ES-I3 (cell line): Measurements from ENCODE around the gene TBC1D22B.

Source experiments
- H3K36me3 ChIP-seq: 2 replicates; pipeline ENCODE4 v1.6.1; 2013; ENCODE audit warnings: mild to moderate bottlenecking, low read length, control low read depth, moderate library complexity; ENCODE audit not compliant: insufficient read depth
- H3K4me1 ChIP-seq: 2 replicates; pipeline ENCODE4 v1.6.1; 2013; ENCODE audit warnings: mild to moderate bottlenecking, control low read depth, low read length; ENCODE audit not compliant: insufficient read depth
- H3K9ac ChIP-seq: 2 replicates; pipeline ENCODE4 v1.6.1; 2013; ENCODE audit warnings: low read depth, mild to moderate bottlenecking, low read length, moderate library complexity
- H3K9me3 ChIP-seq: 2 replicates; pipeline ENCODE4 v1.6.1; 2013; ENCODE audit warnings: mild to moderate bottlenecking, low read length, moderate library complexity; ENCODE audit not compliant: control insufficient read depth, insufficient read depth

Gene TBC1D22B

DNA sequence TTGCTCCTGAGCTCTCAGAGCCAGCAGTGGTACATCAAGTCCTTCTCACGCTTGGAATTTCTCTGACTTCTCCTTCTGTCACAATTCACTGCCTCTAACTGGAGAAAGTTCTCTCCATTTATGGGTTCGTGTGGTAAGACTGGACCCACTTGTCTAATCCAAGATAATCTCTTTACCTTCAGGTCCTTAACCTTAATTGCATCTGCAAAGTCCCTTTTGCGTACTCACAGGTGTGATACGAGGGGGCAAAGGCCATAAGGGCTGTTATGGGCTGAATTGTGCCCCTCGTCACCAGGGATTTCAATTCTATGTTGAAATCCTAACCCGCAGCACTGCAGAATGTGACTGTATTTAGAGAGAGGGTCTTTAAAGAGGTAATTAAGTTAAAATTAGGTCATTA is 27.5 kb upstream of the TBC1D22B start:
- H3K36me3 ChIP-seq: no peaks in the 10 kb centered on the region
- no peak overlapping the region for H3K9ac ChIP-seq
- H3K9me3 ChIP-seq: no peaks in the 10 kb centered on the region
- no peaks in the 10 kb centered on the region for H3K4me1 ChIP-seq

DNA sequence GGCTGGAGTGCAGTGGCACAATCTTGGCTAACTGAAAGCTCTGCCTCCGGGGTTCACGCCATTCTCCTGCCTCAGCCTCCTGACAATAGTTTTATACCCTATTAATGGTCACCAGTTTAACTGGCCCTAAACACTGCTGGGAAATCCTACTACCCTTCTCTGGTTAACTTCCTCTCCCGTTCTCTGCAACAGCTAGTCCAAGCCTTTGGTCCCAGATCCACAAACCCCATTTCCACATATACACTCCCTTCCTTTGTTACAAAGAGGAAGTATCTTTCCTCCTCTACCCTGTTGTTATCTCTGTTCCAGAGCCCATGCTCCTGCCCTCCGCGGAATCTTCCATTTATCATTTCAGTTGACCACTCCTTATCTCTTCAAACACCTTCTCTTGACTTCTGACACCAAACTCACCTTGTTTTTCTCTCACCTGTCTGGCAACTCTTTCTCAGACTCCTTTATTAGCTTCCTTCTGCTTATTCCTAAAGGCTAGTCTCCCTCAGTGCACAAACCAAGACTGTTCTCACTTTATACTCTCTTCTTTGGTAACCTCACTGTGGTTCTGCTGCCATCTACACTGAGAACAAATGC is 25.0 kb upstream of the TBC1D22B start:
- Histone ChIP-seq H3K4me1 (peaks cover 14% of the 10 kb centered on the region), H3K9ac (no peak overlapping the region), H3K36me3 (no peaks in the 10 kb centered on the region), H3K9me3 (no peaks in the 10 kb centered on the region)

DNA sequence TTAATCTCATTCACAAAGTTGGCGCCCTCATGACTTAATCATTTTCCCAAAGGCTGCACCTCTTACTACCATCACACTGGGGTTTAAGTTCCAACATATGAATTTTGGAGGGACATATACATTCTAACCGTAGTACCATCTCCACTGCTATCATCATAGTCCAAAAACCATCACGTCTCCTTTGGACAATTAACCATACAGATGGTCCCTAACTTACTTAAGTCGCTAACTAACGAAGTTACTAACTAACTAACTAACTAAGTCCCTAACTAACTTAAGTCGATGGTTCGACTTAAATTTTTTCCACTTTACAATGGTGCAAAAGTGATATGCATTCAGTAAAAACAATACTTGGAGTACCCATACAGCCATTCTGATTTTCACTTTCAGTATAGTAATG is 24.0 kb upstream of the TBC1D22B start:
- peaks cover 16% of the 10 kb centered on the region for H3K4me1 ChIP-seq
- H3K9me3 ChIP-seq: no peaks in the 10 kb centered on the region
- no peak overlapping the region for H3K9ac ChIP-seq
- H3K36me3 ChIP-seq: no peaks in the 10 kb centered on the region

DNA sequence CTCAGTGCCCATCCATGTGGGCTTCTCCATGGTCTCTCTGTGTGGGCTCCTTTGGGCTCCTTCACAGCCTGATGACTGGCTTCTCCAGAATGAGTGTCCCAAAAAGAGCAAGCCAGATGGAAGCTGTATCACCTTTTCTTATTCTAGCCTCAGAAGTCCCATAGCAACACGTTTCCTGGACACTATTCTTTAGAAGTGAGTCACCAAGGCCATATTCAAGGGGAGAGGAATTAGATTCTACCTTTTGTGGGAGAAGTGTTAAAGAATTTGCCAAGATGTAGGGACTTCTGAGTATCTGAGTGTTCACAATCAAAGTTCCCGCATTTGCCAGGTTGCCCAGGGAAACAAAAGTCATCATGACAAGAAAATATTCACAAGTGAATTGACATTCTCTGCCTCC is 20.7 kb upstream of the TBC1D22B start:
- Histone ChIP-seq H3K9me3 (no peaks in the 10 kb centered on the region), H3K9ac (no peak overlapping the region), H3K4me1 (peaks cover 18% of the 10 kb centered on the region), H3K36me3 (no peaks in the 10 kb centered on the region)

DNA sequence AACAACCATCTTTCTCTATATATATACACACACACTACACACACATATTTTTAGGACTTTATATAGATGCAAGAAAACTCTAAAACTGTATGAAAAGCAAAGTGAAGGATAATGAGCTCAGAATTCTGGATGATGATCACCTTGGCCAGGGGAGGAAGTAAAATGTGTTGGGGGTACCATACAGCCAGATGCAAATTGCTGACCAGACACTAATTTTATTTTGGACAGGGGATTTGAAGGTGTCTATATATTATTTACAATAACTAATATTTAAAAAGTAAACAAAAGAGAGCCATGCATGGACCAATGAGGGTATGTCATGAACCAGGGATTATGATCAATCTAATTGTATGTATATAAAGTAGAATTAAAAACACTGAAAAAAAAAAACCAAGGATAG is 19.8 kb upstream of the TBC1D22B start:
- Histone ChIP-seq H3K4me1 (peaks cover 26% of the 10 kb centered on the region), H3K9me3 (no peaks in the 10 kb centered on the region), H3K36me3 (no peaks in the 10 kb centered on the region), H3K9ac (no peak overlapping the region)

DNA sequence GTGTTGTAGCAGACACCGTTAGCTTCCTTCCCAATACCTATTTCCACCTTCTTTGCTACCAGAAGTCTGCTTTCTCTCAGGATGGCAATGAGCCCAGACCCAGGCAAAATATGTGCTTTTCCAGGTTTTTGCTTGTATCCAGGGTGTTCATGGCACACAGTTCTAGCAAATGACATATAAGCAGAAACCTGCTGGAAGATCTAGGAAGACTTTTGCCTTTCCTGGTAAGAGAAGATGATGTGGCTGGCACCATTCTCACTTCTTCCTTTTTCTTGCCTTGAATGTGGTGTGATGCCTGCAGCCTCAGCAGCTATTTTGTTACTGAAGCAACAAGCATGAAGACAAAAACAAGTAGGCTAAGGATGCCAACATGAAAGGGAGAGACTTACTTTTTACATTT is 19.2 kb upstream of the TBC1D22B start:
- Histone ChIP-seq H3K4me1 (peaks cover 27% of the 10 kb centered on the region), H3K36me3 (no peaks in the 10 kb centered on the region), H3K9ac (no peak overlapping the region), H3K9me3 (no peaks in the 10 kb centered on the region)

DNA sequence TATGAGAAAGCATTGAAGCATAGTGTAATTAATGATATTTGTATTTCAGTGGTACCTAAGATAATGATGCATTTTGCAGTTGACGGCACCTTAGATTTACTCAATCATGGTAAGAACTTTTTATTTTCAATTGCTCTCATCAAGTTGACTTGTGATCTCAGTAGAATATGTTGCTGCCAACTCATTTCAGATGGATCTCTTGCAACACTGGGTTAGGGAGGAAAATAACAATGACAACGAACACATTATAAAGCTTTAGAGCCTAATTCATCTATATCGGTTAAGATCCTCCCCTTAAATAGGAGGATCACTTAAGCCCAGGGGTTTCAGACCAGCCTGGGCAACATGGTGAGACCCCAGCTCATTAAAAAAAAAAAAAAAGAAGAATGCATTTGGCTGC is 18.0 kb upstream of the TBC1D22B start:
- Histone ChIP-seq H3K36me3 (no peaks in the 10 kb centered on the region), H3K4me1 (peaks cover 27% of the 10 kb centered on the region), H3K9me3 (no peaks in the 10 kb centered on the region), H3K9ac (no peak overlapping the region)

DNA sequence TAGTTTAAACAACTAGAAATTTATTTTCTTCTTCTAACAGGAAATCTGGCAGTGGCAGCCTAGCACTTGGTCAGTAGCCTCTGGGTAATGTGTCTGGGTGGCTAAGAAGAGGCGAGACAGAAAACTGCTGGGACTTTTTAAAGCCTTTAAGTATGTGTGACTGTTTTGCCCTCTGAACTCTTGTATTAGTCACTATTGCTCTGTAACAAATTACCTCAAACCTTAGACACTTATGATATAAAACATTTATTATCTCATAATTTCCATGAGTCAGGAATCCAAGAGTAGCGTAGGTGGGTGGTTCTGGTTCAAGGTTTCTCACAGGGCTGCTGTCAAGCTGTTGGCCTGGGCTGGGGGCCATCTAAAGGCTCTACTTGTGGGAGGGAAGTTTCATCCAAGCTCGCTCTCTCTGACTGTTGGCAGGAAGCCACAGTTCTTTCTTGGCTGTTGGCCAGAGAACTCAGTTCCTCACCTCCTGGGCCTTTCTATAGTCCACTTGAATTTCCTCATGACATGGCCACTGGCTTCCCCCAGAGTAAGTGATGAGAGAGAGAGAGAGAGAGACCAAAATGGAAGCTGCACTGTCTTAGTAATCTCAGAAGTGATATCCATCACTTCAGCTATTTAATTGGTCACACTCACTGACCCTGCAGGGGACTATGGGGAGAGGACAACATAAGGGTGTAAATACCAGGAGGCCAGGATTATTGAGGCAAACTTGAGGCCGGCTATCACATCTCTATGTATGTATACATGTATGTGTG is 17.4 kb upstream of the TBC1D22B start:
- H3K9me3 ChIP-seq: no peaks in the 10 kb centered on the region
- H3K4me1 ChIP-seq: peaks cover 27% of the 10 kb centered on the region
- H3K9ac ChIP-seq: no peak overlapping the region

DNA sequence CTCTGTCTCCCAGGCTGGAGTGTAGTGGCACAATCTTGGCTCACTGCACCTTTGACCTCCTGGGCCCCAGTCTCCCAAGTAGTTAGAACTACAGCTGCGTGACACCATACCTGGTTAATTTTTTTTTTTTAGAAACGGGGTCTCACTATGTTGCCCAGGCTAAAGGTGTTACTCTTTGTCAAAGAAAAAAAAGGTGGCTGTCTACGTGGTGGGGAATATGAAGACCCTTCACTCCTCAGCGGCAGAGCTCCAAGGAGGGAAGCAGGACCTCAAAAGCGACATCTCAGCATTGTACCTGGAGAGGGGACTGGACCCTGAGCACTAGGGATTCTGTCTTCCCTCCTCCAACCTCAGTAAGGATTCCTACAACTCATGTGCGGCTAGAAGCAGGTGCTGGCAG is 16.4 kb upstream of the TBC1D22B start:
- Histone ChIP-seq H3K36me3 (no peaks in the 10 kb centered on the region), H3K9me3 (no peaks in the 10 kb centered on the region), H3K4me1 (peaks cover 27% of the 10 kb centered on the region), H3K9ac (no peak overlapping the region)

More for the DNA sequence above, 17.4 kb upstream of the TBC1D22B start:
- H3K36me3 ChIP-seq: no peaks in the 10 kb centered on the region

DNA sequence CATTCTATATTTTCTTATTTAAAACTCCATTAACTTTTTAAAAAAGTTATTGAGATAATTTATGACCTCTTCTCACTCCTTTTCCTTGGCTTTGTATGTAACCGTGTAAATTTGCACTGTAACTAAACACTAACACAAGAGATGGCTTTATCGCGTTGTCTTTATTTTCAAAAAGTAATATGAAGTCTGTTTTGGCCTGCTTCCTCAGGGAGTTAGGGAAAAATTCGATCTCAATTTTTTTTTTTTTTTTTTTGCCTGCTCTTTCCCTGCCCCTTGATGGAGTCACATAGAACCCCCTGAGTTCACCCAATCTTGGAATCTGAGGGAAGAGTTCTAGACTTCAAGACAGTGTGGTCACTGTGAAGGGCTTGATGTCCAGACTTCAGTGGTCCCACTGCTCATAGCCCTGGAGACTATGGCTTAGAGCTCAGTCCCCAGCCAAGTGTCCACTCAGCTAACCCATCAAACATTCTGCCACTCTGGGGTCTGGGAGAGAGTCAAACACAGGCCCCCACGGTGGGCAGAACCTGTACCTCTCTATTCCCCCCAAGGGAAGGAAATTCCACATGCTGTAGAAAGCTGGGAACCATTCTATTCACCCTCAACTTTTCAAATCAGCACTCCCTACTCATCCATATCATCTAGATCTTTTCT is 15.7 kb upstream of the TBC1D22B start:
- Histone ChIP-seq H3K4me1 (peaks cover 20% of the 10 kb centered on the region), H3K9ac (peak overlapping the region; percentile 32; the same call in 1 of the 2 replicates), H3K9me3 (no peaks in the 10 kb centered on the region), H3K36me3 (no peaks in the 10 kb centered on the region)

DNA sequence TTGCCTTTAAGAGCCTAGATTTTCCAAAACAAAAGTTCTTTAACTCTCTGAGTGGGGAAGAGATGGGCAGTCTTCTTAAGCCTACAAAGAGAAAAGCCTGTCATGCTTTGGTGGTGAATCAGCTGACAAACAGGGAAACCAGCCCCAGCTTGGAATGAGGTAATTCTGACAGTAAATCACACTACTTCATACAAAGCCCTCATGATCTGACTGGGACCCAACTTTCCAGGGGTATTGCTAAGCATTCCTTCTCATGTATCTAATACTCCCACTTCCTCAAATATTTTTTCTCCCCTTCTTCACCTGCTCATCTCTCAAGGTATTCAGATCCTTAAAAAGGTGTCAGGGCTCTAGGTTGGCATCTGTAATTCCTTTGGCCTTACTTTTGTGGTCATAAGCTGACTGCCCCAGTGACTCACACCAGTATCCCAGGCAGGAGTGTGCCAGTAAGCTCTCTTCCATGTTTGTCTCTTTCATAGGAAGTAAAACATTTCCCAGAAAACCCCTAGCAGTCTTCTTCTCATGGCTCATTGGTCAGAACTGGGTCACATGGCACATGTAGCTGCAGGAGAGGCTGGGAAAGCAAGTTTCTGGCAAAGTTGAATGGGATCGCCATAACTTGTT is 15.0 kb upstream of the TBC1D22B start:
- Histone ChIP-seq H3K4me1 (peaks cover 14% of the 10 kb centered on the region), H3K9ac (peak overlapping the region; percentile 32; the same call in 1 of the 2 replicates)

DNA sequence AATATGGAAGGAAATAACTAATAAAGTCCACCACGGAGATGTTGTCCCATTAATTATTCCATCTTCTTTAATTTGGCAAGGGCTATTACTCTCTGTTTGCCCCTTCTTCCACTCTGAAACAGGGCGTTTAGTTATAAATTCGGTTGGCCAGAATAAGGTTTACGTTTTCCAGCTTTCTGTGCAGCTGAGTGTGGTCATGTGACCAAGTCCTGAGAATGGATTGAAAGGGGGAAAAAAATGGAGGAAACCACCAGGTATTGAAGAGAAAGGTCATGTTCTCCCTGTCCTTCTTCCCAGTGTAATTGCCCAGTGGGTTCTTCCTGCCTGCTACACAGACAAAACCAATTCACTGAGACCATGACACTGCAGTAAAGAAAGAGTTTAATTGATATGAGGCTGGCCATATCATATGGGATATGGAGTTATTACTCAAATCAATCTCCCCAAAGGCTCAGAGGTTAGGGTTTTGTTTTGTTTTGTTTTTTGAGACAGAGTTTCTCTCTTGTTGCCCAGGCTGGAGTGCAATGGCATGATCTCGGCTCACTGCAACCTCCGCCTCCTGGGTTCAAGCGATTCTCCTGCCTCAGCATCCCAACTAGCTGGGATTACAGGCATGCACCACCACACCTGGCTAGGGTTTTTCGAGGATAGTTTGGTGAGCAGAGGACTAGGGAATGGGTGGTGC is 14.3 kb upstream of the TBC1D22B start:
- no peaks in the 10 kb centered on the region for H3K9me3 ChIP-seq
- no peaks in the 10 kb centered on the region for H3K36me3 ChIP-seq
- peaks cover 11% of the 10 kb centered on the region for H3K4me1 ChIP-seq
- H3K9ac ChIP-seq: no peak overlapping the region

More for the DNA sequence above, 15.0 kb upstream of the TBC1D22B start:
- Histone ChIP-seq H3K9me3 (no peaks in the 10 kb centered on the region), H3K36me3 (no peaks in the 10 kb centered on the region)

DNA sequence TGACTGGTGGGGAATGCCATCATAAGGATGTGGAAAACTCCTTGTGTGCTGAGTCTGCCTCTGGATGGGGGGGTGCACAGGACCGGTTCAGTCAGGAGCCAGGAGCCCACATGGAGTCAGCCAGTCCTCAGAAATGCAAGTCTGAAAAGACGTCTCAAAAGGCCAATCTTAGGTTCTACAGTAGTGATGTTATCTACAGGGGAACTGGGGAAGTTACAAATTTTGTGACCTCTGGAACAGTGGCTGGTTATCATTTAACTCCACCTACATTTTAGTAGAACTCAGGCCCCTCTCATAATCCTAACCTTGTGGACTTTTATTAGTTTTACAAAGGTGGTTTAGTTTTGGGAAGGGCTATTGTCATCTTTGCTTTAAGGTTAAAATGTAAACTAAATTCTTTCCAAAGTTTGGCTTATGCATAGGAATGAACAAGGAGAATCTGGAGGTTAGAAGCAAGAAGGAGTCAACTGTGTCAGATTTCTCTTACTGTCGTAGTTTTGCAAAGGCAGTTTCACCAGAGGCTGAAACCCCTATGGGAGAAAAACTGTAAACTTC is 13.7 kb upstream of the TBC1D22B start:
- Histone ChIP-seq H3K9me3 (no peaks in the 10 kb centered on the region), H3K4me1 (peaks cover 11% of the 10 kb centered on the region), H3K36me3 (no peaks in the 10 kb centered on the region), H3K9ac (no peak overlapping the region)
